ENCODE measurements around the gene NFATC1. TPM values are rescaled to one million over a fixed set of nuclear protein-coding genes. Genes with fewer than 3 reads are reported as not detected.

Gene NFATC1
- total RNA-seq, 1 donor from 2014 or later: 7.1 TPM

- peak overlapping the region; percentile 67 for H3K4me3 Mint-ChIP-seq (ENCODE audit: unreplicated experiment)
- no peaks in the 10 kb centered on the region for H3K9me3 Mint-ChIP-seq (ENCODE audit: low read depth)
- no peaks in the 10 kb centered on the region for H3K27me3 Mint-ChIP-seq (ENCODE audit: low read depth)
- no peaks in the 10 kb centered on the region for H3K36me3 Mint-ChIP-seq (ENCODE audit: low read depth)
- TF ChIP-seq, protein P1, sequence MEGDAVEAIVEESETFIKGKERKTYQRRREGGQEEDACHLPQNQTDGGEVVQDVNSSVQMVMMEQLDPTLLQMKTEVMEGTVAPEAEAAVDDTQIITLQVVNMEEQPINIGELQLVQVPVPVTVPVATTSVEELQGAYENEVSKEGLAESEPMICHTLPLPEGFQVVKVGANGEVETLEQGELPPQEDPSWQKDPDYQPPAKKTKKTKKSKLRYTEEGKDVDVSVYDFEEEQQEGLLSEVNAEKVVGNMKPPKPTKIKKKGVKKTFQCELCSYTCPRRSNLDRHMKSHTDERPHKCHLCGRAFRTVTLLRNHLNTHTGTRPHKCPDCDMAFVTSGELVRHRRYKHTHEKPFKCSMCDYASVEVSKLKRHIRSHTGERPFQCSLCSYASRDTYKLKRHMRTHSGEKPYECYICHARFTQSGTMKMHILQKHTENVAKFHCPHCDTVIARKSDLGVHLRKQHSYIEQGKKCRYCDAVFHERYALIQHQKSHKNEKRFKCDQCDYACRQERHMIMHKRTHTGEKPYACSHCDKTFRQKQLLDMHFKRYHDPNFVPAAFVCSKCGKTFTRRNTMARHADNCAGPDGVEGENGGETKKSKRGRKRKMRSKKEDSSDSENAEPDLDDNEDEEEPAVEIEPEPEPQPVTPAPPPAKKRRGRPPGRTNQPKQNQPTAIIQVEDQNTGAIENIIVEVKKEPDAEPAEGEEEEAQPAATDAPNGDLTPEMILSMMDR (IDR thresholded peaks at IDR 0.05): no peak
- peaks cover 25% of the 10 kb centered on the region for H3K4me1 Mint-ChIP-seq (ENCODE audit: low read depth)
- peak; percentile 92 for DNase-seq (ENCODE audit: low spot score)
- H3K27ac Mint-ChIP-seq (ENCODE audit: unreplicated experiment): peak overlapping the region; percentile 98
Observed at GRCh38 chr18:79486356-79487182, 90.8 kb downstream of the NFATC1 start.

- TF ChIP-seq, protein P1 (IDR thresholded peaks at IDR 0.05): no peak
- Mint-ChIP-seq H3K36me3 (ENCODE audit: low read depth) (no peaks in the 10 kb centered on the region), H3K9me3 (ENCODE audit: low read depth) (no peaks in the 10 kb centered on the region), H3K4me3 (ENCODE audit: unreplicated experiment) (no peak overlapping the region), H3K27ac (ENCODE audit: unreplicated experiment) (no peak overlapping the region), H3K27me3 (ENCODE audit: low read depth) (no peaks in the 10 kb centered on the region), H3K4me1 (ENCODE audit: low read depth) (peaks cover 31% of the 10 kb centered on the region)
- DNase-seq (ENCODE audit: low spot score): peak; percentile 94
Observed at GRCh38 chr18:79487183-79487800, 91.6 kb downstream of the NFATC1 start.

DNA sequence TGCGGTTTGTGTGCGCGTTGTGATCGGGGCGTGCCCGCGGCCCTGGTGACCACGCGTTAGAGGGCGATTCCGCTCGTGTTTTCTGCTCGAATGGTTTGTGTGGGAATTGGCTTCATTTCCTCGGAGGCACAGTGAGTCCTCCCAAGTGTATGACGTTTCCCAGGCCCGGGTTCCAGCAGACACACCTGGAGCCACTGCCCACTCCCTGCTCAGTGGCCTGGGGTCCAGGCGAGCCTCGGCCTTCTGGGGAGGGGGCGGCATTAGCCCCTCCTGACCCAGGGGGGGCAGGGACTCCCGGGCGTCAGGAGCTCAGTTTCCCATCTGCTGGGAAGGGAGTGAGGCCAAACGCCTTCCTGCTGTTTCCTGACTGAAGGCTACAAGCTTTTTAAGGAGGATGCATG is 92.1 kb downstream of the NFATC1 start:
- no peak overlapping the region for H3K4me3 Mint-ChIP-seq (ENCODE audit: unreplicated experiment)
- no peak overlapping the region for H3K27ac Mint-ChIP-seq (ENCODE audit: unreplicated experiment)
- no peaks in the 10 kb centered on the region for H3K36me3 Mint-ChIP-seq (ENCODE audit: low read depth)
- no peak for DNase-seq (ENCODE audit: low spot score)
- H3K9me3 Mint-ChIP-seq (ENCODE audit: low read depth): no peaks in the 10 kb centered on the region
- TF ChIP-seq, protein P1 (IDR thresholded peaks at IDR 0.05): no peak
- H3K4me1 Mint-ChIP-seq (ENCODE audit: low read depth): peaks cover 31% of the 10 kb centered on the region
- no peaks in the 10 kb centered on the region for H3K27me3 Mint-ChIP-seq (ENCODE audit: low read depth)

- Mint-ChIP-seq H3K4me3 (ENCODE audit: unreplicated experiment) (no peak overlapping the region), H3K27me3 (ENCODE audit: low read depth) (no peaks in the 10 kb centered on the region), H3K4me1 (ENCODE audit: low read depth) (peaks cover 31% of the 10 kb centered on the region)
Observed at GRCh38 chr18:79488311-79489050, 92.8 kb downstream of the NFATC1 start.

More at GRCh38 chr18:79488311-79489050, 92.8 kb downstream of the NFATC1 start:
- TF ChIP-seq, protein P1 (IDR thresholded peaks at IDR 0.05): no peak
- Mint-ChIP-seq H3K9me3 (ENCODE audit: low read depth) (no peaks in the 10 kb centered on the region), H3K27ac (ENCODE audit: unreplicated experiment) (no peak overlapping the region), H3K36me3 (ENCODE audit: low read depth) (no peaks in the 10 kb centered on the region)
- DNase-seq (ENCODE audit: low spot score): peak; percentile 91

Measured in chondrocyte (in vitro differentiated cells).